Astrocyte of the spinal cord (primary cell): ENCODE results near the gene ACAP3.

Experiments
- DNase-seq: peaks from one replicate; pipeline ENCODE4 v3.0.0; 2011; ENCODE audit warnings: low read depth, low spot score
- H3K4me3 ChIP-seq: 2 replicates; pipeline ENCODE4 v1.5.1; 2011; ENCODE audit warnings: low read depth, mild to moderate bottlenecking, low read length, moderate library complexity
- in situ Hi-C: cut with HindIII; loops from 2 replicates; pipeline ENCODE4 v1.10.0; 2017; ENCODE audit warnings: low sequenced_read_pairs
- TF ChIP-seq, protein P1 (sequence below): IDR thresholded peaks from 2 replicates; pipeline ENCODE4 v1.5.1; 2012; ENCODE audit warnings: low read depth, mild to moderate bottlenecking, low read length, inconsistent platforms

ACAP3 gene

DNA sequence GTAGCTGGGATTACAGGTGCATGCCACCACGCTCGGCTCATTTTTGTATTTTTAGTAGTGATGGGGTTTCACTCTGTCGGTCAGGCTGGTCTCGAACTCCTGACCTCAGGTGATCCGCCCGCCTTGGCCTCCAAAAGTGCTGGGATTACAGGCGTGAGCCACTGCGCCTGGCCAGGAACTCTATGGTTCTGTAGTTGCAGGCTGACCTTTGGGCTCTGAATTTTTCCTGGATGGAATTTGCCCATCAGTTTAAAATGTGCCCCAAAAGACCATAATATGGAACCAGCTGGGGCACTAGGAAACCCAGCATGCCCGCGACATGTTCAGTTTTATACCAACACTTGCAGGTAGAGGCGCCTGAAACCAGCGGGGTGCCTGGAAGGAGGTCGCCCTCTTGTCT, 29.1 kb downstream of the ACAP3 start:
- H3K4me3 ChIP-seq, result no peak overlapping the region
- TF ChIP-seq, protein P1, sequence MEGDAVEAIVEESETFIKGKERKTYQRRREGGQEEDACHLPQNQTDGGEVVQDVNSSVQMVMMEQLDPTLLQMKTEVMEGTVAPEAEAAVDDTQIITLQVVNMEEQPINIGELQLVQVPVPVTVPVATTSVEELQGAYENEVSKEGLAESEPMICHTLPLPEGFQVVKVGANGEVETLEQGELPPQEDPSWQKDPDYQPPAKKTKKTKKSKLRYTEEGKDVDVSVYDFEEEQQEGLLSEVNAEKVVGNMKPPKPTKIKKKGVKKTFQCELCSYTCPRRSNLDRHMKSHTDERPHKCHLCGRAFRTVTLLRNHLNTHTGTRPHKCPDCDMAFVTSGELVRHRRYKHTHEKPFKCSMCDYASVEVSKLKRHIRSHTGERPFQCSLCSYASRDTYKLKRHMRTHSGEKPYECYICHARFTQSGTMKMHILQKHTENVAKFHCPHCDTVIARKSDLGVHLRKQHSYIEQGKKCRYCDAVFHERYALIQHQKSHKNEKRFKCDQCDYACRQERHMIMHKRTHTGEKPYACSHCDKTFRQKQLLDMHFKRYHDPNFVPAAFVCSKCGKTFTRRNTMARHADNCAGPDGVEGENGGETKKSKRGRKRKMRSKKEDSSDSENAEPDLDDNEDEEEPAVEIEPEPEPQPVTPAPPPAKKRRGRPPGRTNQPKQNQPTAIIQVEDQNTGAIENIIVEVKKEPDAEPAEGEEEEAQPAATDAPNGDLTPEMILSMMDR, result no peak
- in situ Hi-C loops, result no loop called here
- DNase-seq, result no peak

- TF ChIP-seq, protein P1, result no peak
- no peak overlapping the region for H3K4me3 ChIP-seq
- no peak for DNase-seq
- in situ Hi-C loops, result no loop called here
Observed at GRCh38 chr1:1275836-1276235, 31.9 kb downstream of the ACAP3 start.

GRCh38 chr1:1274931-1275431, 32.7 kb downstream of the ACAP3 start:
- in situ Hi-C loops, result no loop called here
- no peak for DNase-seq
- no peak overlapping the region for H3K4me3 ChIP-seq
- TF ChIP-seq, protein P1, result no peak

DNA sequence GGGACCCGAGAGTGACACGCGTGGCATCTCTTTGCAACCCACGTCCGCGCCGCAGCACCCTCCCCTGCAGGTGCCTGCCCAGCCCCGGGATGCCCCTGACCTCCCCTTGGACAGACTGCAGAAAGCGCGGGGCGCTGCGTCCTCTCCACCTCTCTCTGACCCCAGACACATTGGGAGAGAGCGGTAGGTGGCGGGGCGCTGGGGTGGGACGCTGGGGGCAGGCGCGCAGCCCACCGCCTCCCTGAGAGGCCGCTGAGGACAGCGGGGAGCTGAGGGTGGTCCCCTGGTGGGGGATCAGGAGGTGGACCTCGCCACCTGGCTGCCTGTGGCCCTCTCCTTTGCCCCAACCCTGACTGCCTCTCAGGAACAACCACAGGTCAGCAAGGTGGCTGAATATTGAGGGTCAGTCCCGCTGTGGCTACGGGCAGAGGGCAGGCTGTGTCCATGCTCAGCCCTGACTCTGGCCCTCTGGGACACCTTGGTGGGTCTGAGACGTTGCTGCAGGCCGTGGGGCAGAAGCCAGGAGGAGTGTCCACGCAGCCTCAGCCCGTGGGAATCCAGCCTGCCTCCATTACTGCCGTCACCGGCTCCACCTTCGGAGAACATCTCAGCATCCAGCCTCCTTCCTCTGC, 33.3 kb downstream of the ACAP3 start:
- in situ Hi-C loops, result no loop called here
- TF ChIP-seq, protein P1, result no peak
- no peak for DNase-seq
- H3K4me3 ChIP-seq, result peak overlapping the region; percentile 54

- peak; percentile 91 for DNase-seq
- TF ChIP-seq, protein P1, result no peak
- in situ Hi-C loops, result no loop called here
- peak within 1 kb of the TSS; percentile 86 for H3K4me3 ChIP-seq
Observed at GRCh38 chr1:1273512-1274298, 34.0 kb downstream of the ACAP3 start, which contains the start of gene UBE2J2. Gene UBE2J2, minus strand, starts transcription at chr1:1273854. Its CDS starts 5,862 bp downstream, at chr1:1267992.

- in situ Hi-C loops, result no loop called here
- TF ChIP-seq, protein P1, result no peak
- H3K4me3 ChIP-seq, result peak overlapping the region; percentile 86
- DNase-seq, result no peak
Observed at GRCh38 chr1:1273209-1273511, 34.6 kb downstream of the ACAP3 start.
